OCI-LY1 (cell line): ENCODE measurements around the gene GRIK3.

Experiments used
- H2AFZ ChIP-seq: fragments of 200-600 bp; sonication (generic), shearing (Covaris generic); 2 replicates; pipeline ENCODE4 v1.6.0; 2014; ENCODE audit warnings: antibody characterized with exemption, mild to moderate bottlenecking, low read length
- H3F3A ChIP-seq: fragments of 200-600 bp; sonication (generic), shearing (Covaris generic); 2 replicates; pipeline ENCODE4 v1.6.0; 2014; ENCODE audit warnings: mild to moderate bottlenecking, antibody characterized with exemption, low read length, moderate library complexity; ENCODE audit not compliant: insufficient read depth
- H3K27ac ChIP-seq: fragments of 200-600 bp; sonication (generic); 2 replicates; pipeline ENCODE4 v1.5.1; 2014; ENCODE audit warnings: low read length, mixed run types, mild to moderate bottlenecking, low read depth; ENCODE audit not compliant: poor library complexity, severe bottlenecking
- H3K27me3 ChIP-seq: fragments of 200-600 bp; sonication (generic); 2 replicates; pipeline ENCODE4 v1.6.0; 2014; ENCODE audit warnings: antibody characterized with exemption, mild to moderate bottlenecking, low read length, moderate library complexity; ENCODE audit not compliant: insufficient read depth
- H3K36me3 ChIP-seq: fragments of 200-600 bp; sonication (generic); 2 replicates; pipeline ENCODE4 v1.6.1; 2014; ENCODE audit warnings: mild to moderate bottlenecking, antibody characterized with exemption, low read length, moderate library complexity, mixed read lengths; ENCODE audit not compliant: insufficient read depth
- H3K4me1 ChIP-seq: fragments of 200-600 bp; sonication (generic); 2 replicates; pipeline ENCODE4 v1.5.1; 2014; ENCODE audit warnings: mild to moderate bottlenecking, low read length, moderate library complexity; ENCODE audit not compliant: insufficient read depth, severe bottlenecking
- H3K4me2 ChIP-seq: fragments of 200-600 bp; sonication (generic), shearing (Covaris generic); 2 replicates; pipeline ENCODE4 v1.6.1; 2014; ENCODE audit warnings: low read length
- H3K4me3 ChIP-seq: fragments of 200-600 bp; sonication (generic); 2 replicates; pipeline ENCODE4 v1.5.1; 2014; ENCODE audit warnings: low read length, low read depth, mild to moderate bottlenecking, mixed read lengths; ENCODE audit not compliant: poor library complexity, severe bottlenecking
- H3K79me2 ChIP-seq: fragments of 200-600 bp; shearing (Covaris generic); 2 replicates; pipeline ENCODE4 v1.6.1; 2016; ENCODE audit warnings: mixed run types, low read length, mixed read lengths; ENCODE audit not compliant: insufficient read depth
- H3K9ac ChIP-seq: fragments of 200-600 bp; sonication (generic), shearing (Covaris generic); 2 replicates; pipeline ENCODE4 v1.6.1; 2014; ENCODE audit warnings: mild to moderate bottlenecking, low read length, mixed read lengths
- H3K9me2 ChIP-seq: fragments of 200-600 bp; sonication (generic), shearing (Covaris generic); 2 replicates; pipeline ENCODE4 v1.6.1; 2014; ENCODE audit warnings: low read depth, mild to moderate bottlenecking, low read length, mixed read lengths
- H3K9me3 ChIP-seq: fragments of 200-600 bp; shearing (Covaris generic); 2 replicates; pipeline ENCODE4 v1.6.1; 2014; ENCODE audit warnings: low read length, mixed read lengths
- H4K20me1 ChIP-seq: fragments of 200-600 bp; sonication (generic), shearing (Covaris generic); 2 replicates; pipeline ENCODE4 v1.6.0; 2016; ENCODE audit warnings: mild to moderate bottlenecking, low read length; ENCODE audit not compliant: insufficient read depth
- EZH2 ChIP-seq: fragments of 200-600 bp; sonication (generic), shearing (Covaris generic); IDR thresholded peaks from 2 replicates; pipeline ENCODE4 v1.8.0; 2017; ENCODE audit warnings: borderline replicate concordance, mixed run types, mild to moderate bottlenecking, antibody characterized with exemption, low read length, moderate library complexity, mixed read lengths
- TF ChIP-seq, protein P1 (sequence below): fragments of 200-600 bp; sonication (generic), shearing (Covaris generic); IDR thresholded peaks from 2 replicates; pipeline ENCODE4 v1.5.1; 2017; ENCODE audit warnings: mild to moderate bottlenecking, antibody characterized with exemption, low read length, moderate library complexity, mixed read lengths

The GRIK3 gene

GRCh38 chr1:37069406-37069805 lies 35.1 kb upstream of the GRIK3 start:
- H3K9ac ChIP-seq, result no peak overlapping the region
- H3K79me2 ChIP-seq, result no peaks in the 10 kb centered on the region
- H3K4me2 ChIP-seq, result no peak overlapping the region
- H4K20me1 ChIP-seq, result no peaks in the 10 kb centered on the region
- no peaks in the 10 kb centered on the region for H3K4me1 ChIP-seq
- no peak overlapping the region for H3K27ac ChIP-seq
- no peaks in the 10 kb centered on the region for H3K36me3 ChIP-seq
- no peaks in the 10 kb centered on the region for H3F3A ChIP-seq
- no peak for TF ChIP-seq EZH2
- TF ChIP-seq, protein P1, sequence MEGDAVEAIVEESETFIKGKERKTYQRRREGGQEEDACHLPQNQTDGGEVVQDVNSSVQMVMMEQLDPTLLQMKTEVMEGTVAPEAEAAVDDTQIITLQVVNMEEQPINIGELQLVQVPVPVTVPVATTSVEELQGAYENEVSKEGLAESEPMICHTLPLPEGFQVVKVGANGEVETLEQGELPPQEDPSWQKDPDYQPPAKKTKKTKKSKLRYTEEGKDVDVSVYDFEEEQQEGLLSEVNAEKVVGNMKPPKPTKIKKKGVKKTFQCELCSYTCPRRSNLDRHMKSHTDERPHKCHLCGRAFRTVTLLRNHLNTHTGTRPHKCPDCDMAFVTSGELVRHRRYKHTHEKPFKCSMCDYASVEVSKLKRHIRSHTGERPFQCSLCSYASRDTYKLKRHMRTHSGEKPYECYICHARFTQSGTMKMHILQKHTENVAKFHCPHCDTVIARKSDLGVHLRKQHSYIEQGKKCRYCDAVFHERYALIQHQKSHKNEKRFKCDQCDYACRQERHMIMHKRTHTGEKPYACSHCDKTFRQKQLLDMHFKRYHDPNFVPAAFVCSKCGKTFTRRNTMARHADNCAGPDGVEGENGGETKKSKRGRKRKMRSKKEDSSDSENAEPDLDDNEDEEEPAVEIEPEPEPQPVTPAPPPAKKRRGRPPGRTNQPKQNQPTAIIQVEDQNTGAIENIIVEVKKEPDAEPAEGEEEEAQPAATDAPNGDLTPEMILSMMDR, result no peak
- no peak overlapping the region for H2AFZ ChIP-seq
- H3K27me3 ChIP-seq, result 0 out of 2 replicates have a peak, but pooled peaks cover 3% of the 10 kb centered on the region
- no peaks in the 10 kb centered on the region for H3K9me3 ChIP-seq
- H3K4me3 ChIP-seq, result no peak overlapping the region
- H3K9me2 ChIP-seq, result no peaks in the 10 kb centered on the region

GRCh38 chr1:37068897-37069296 lies 34.6 kb upstream of the GRIK3 start:
- Histone ChIP-seq H3K27ac (no peak overlapping the region), H3K9ac (no peak overlapping the region), H3K9me3 (no peaks in the 10 kb centered on the region), H3F3A (no peaks in the 10 kb centered on the region), H3K27me3 (0 out of 2 replicates have a peak, but pooled peaks cover 3% of the 10 kb centered on the region), H3K4me3 (no peak overlapping the region), H3K9me2 (no peaks in the 10 kb centered on the region), H3K79me2 (no peaks in the 10 kb centered on the region), H3K4me2 (no peak overlapping the region), H2AFZ (no peak overlapping the region), H3K36me3 (no peaks in the 10 kb centered on the region), H4K20me1 (no peaks in the 10 kb centered on the region), H3K4me1 (no peaks in the 10 kb centered on the region)
- TF ChIP-seq EZH2, result no peak
- TF ChIP-seq, protein P1, result no peak

- Histone ChIP-seq H3K4me3 (no peak overlapping the region), H3K27me3 (0 out of 2 replicates have a peak, but pooled peaks cover 3% of the 10 kb centered on the region), H3K36me3 (no peaks in the 10 kb centered on the region), H3K79me2 (no peaks in the 10 kb centered on the region), H3K9me2 (no peaks in the 10 kb centered on the region), H3F3A (no peaks in the 10 kb centered on the region), H4K20me1 (no peaks in the 10 kb centered on the region), H3K9me3 (no peaks in the 10 kb centered on the region), H2AFZ (no peak overlapping the region), H3K4me1 (no peaks in the 10 kb centered on the region), H3K4me2 (no peak overlapping the region), H3K9ac (no peak overlapping the region), H3K27ac (no peak overlapping the region)
- no peak for TF ChIP-seq EZH2
- TF ChIP-seq, protein P1, result no peak
These were observed 33.9 kb upstream of the GRIK3 start for GRCh38 chr1:37068260-37068659.
